Keratinocyte (primary cell): ENCODE measurements around the gene ADAMTSL1. TPM values are rescaled to one million over a fixed set of nuclear protein-coding genes. Genes with fewer than 3 reads are reported as not detected.

Experiments
- DNase-seq: peaks from one replicate; pipeline ENCODE4 v3.0.0-alpha.2; 2011; ENCODE audit warnings: low read depth, missing footprints, low spot score
- FAIRE-seq: peaks from 2 replicates; lab custom pipeline; 2011; peaks lifted over from hg19 to GRCh38; lab: Jason Lieb, UNC
- H2AFZ ChIP-seq: 2 replicates; pipeline ENCODE4 v1.6.0; 2012; ENCODE audit warnings: low read length, control low read depth, inconsistent platforms; ENCODE audit not compliant: control insufficient read depth
- H3K27ac ChIP-seq: 2 replicates; pipeline ENCODE4 v1.5.1; 2011; ENCODE audit warnings: low read length; ENCODE audit not compliant: control insufficient read depth, insufficient read depth
- H3K27me3 ChIP-seq: 3 replicates; pipeline ENCODE4 v1.6.0; 2011; ENCODE audit warnings: low read length; ENCODE audit not compliant: control insufficient read depth, insufficient read depth; ENCODE audit errors: extremely low read depth
- H3K36me3 ChIP-seq, 2 experiments: 2 replicates in 1 of 2; 3 replicates in 1 of 2; pipeline ENCODE4 v1.5.1; 2011; ENCODE audit warnings: low read length in 2 of 2, mild to moderate bottlenecking in 1 of 2; ENCODE audit not compliant: control insufficient read depth in 2 of 2, insufficient read depth in 2 of 2; ENCODE audit errors: extremely low read depth in 1 of 2
- H3K4me1 ChIP-seq: 3 replicates; pipeline ENCODE4 v1.5.1; 2011; ENCODE audit warnings: low read length; ENCODE audit not compliant: control insufficient read depth, insufficient read depth; ENCODE audit errors: extremely low read depth
- H3K4me2 ChIP-seq: 3 replicates; pipeline ENCODE4 v1.6.0; 2011; ENCODE audit warnings: low read depth, low read length; ENCODE audit not compliant: control insufficient read depth, insufficient read depth; ENCODE audit errors: extremely low read depth
- H3K4me3 ChIP-seq, 3 experiments: fragments of 200-600 bp in 1 of 3; sonication (generic) in 1 of 3; 2 replicates in 2 of 3; 3 replicates in 1 of 3; pipeline ENCODE4 v1.5.1; 2011 to 2016; ENCODE audit warnings: low read length in 3 of 3, mild to moderate bottlenecking in 3 of 3, control low read depth in 2 of 3, inconsistent platforms in 1 of 3, low read depth in 1 of 3, mixed read lengths in 1 of 3, mixed run types in 1 of 3, moderate library complexity in 1 of 3; ENCODE audit not compliant: control insufficient read depth in 2 of 3, insufficient read depth in 2 of 3; ENCODE audit errors: extremely low read depth in 1 of 3
- H3K79me2 ChIP-seq: 2 replicates; pipeline ENCODE4 v1.6.0; 2012; ENCODE audit warnings: low read length; ENCODE audit not compliant: control insufficient read depth, insufficient read depth
- H3K9ac ChIP-seq: 3 replicates; pipeline ENCODE4 v1.6.0; 2011; ENCODE audit warnings: low read length; ENCODE audit not compliant: control insufficient read depth, insufficient read depth; ENCODE audit errors: extremely low read depth
- H3K9me1 ChIP-seq: 3 replicates; pipeline ENCODE4 v1.6.0; 2011; ENCODE audit warnings: low read length; ENCODE audit not compliant: control insufficient read depth, insufficient read depth; ENCODE audit errors: extremely low read depth
- H3K9me3 ChIP-seq: 2 replicates; pipeline ENCODE4 v1.5.1; 2012; ENCODE audit warnings: low read depth, low read length; ENCODE audit not compliant: control insufficient read depth
- H4K20me1 ChIP-seq: 3 replicates; pipeline ENCODE4 v1.6.0; 2011; ENCODE audit warnings: low read length; ENCODE audit not compliant: control insufficient read depth, insufficient read depth; ENCODE audit errors: extremely low read depth
- EZH2 ChIP-seq: IDR thresholded peaks from one replicate; pipeline ENCODE4 v1.6.1; 2012; ENCODE audit warnings: inconsistent platforms, mild to moderate bottlenecking, low read length, moderate library complexity
- dilution Hi-C: fragments of 300-500 bp; cut with MboI; formaldehyde crosslinking; loops from one replicate; pipeline ENCODE4 v1.7.0; 2020; ENCODE audit warnings: low sequenced_read_pairs; ENCODE audit not compliant: extremely low pct_ligation_motif_present
- polyA plus RNA-seq, 5 experiments: library from polyadenylated mRNA; depleted of rRNA in 3 of 5; stranded (reverse) in 3 of 5; stranded (forward) in 1 of 5; unstranded in 1 of 5; fragments of >200 nt; gene quantifications; 1 replicate in 1 of 5; 2 replicates in 3 of 5; 3 replicates in 1 of 5; pipeline versions ENCODE4 v1.2.1 to v1.2.3, GENCODE V29; 2011 to 2012; ENCODE audit warnings: missing spikeins in 2 of 5, low read depth in 1 of 5, low replicate concordance in 1 of 5
- TF ChIP-seq, protein P1 (sequence below), 3 experiments: IDR thresholded peaks in 1 of 3; conservative IDR thresholded peaks in 1 of 3; optimal IDR thresholded peaks in 1 of 3; 2 replicates in 2 of 3; 3 replicates in 1 of 3; pipeline versions ENCODE3 to v1.5.1; 2011; ENCODE audit warnings: low read length in 3 of 3, mild to moderate bottlenecking in 3 of 3, moderate library complexity in 2 of 3, control low read depth in 1 of 3, inconsistent platforms in 1 of 3; ENCODE audit not compliant: insufficient read depth in 2 of 3; ENCODE audit errors: extremely low read depth in 1 of 3

ADAMTSL1 gene
- polyA plus RNA-seq, 1 donor (not counting 4 experiments of a cell fraction or from before 2014, with no cell fraction given), result 1.1 TPM

- H3K27me3 ChIP-seq, result no peaks in the 10 kb centered on the region
- no peak for FAIRE-seq
- H3K79me2 ChIP-seq, result no peaks in the 10 kb centered on the region
- peaks cover 4% of the 10 kb centered on the region for H3K4me1 ChIP-seq
- no peaks in the 10 kb centered on the region for H3K9me1 ChIP-seq
- H3K9me3 ChIP-seq, result no peaks in the 10 kb centered on the region
- H3K4me2 ChIP-seq, result no peak overlapping the region
- no peaks in the 10 kb centered on the region for H3K36me3 ChIP-seq
- H3K27ac ChIP-seq, result no peak overlapping the region
- TF ChIP-seq, protein P1, sequence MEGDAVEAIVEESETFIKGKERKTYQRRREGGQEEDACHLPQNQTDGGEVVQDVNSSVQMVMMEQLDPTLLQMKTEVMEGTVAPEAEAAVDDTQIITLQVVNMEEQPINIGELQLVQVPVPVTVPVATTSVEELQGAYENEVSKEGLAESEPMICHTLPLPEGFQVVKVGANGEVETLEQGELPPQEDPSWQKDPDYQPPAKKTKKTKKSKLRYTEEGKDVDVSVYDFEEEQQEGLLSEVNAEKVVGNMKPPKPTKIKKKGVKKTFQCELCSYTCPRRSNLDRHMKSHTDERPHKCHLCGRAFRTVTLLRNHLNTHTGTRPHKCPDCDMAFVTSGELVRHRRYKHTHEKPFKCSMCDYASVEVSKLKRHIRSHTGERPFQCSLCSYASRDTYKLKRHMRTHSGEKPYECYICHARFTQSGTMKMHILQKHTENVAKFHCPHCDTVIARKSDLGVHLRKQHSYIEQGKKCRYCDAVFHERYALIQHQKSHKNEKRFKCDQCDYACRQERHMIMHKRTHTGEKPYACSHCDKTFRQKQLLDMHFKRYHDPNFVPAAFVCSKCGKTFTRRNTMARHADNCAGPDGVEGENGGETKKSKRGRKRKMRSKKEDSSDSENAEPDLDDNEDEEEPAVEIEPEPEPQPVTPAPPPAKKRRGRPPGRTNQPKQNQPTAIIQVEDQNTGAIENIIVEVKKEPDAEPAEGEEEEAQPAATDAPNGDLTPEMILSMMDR (optimal IDR thresholded peaks at IDR 0.05 in 1 of 3, IDR thresholded peaks at IDR 0.05 in 1 of 3, conservative IDR thresholded peaks at IDR 0.05 in 1 of 3; ENCODE audit: extremely low read depth in 1 of 3, insufficient read depth in 2 of 3, low read length in 3 of 3), result no peak
- TF ChIP-seq EZH2, result no peak
- dilution Hi-C loops, result no loop called here
- DNase-seq, result no peak
- no peak overlapping the region for H3K9ac ChIP-seq
- no peak overlapping the region for H3K4me3 ChIP-seq
- no peaks in the 10 kb centered on the region for H4K20me1 ChIP-seq
- H2AFZ ChIP-seq, result no peak overlapping the region
These were observed 25.9 kb upstream of the ADAMTSL1 start for GRCh38 chr9:18448101-18448500.

GRCh38 chr9:18451406-18451805 lies 22.5 kb upstream of the ADAMTSL1 start:
- TF ChIP-seq, protein P1 (optimal IDR thresholded peaks at IDR 0.05 in 1 of 3, IDR thresholded peaks at IDR 0.05 in 1 of 3, conservative IDR thresholded peaks at IDR 0.05 in 1 of 3; ENCODE audit: extremely low read depth in 1 of 3, insufficient read depth in 2 of 3, low read length in 3 of 3), result no peak
- TF ChIP-seq EZH2, result no peak
- DNase-seq, result no peak
- Histone ChIP-seq H3K27ac (no peak overlapping the region), H3K27me3 (no peaks in the 10 kb centered on the region), H3K9me1 (no peaks in the 10 kb centered on the region), H3K79me2 (no peaks in the 10 kb centered on the region), H3K9ac (no peak overlapping the region), H3K36me3 (no peaks in the 10 kb centered on the region), H3K4me2 (no peak overlapping the region), H4K20me1 (no peaks in the 10 kb centered on the region), H2AFZ (no peak overlapping the region), H3K9me3 (no peaks in the 10 kb centered on the region), H3K4me3 (no peak overlapping the region), H3K4me1 (peaks cover 4% of the 10 kb centered on the region)
- dilution Hi-C loops, result no loop called here
- no peak for FAIRE-seq
